Measurements from ENCODE around the gene CCNG1. TPM values are rescaled to one million over a fixed set of nuclear protein-coding genes. Genes with fewer than 3 reads are reported as not detected.

The CCNG1 gene
- total and polyA plus RNA-seq, 8 donors: 55.1 to 222 (median 124) TPM

DNA sequence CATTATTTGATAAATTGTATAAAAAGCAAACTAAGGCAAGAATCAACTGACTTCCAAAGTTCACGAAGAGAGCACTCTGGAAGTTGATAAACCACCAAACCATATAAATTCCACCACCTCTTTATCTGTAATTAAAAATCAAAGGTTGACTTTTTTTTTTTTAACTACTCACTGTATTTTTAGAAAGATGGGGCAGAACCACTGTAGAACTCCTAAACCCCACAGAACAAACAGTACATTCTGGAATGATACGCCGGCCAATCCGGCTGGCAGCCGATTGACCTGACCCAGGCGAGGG is 435 bp upstream of the CCNG1 start:
- H3K4me1 ChIP-seq: peaks cover 19 to 48% (median 42%) of the 10 kb centered on the region in 3 donors
- no peaks in the 10 kb centered on the region for H3K9me3 ChIP-seq
- DNase-seq: no peak
- H3K36me3 ChIP-seq: no peaks in the 10 kb centered on the region
- intact Hi-C loops (cut with DNase I): no loop called here
- no peak for ATAC-seq
- peak overlapping the region in 3 of 4 donors; percentile 68 to 77 (median 73) for H3K4me3 ChIP-seq
- TF ChIP-seq, protein P1, sequence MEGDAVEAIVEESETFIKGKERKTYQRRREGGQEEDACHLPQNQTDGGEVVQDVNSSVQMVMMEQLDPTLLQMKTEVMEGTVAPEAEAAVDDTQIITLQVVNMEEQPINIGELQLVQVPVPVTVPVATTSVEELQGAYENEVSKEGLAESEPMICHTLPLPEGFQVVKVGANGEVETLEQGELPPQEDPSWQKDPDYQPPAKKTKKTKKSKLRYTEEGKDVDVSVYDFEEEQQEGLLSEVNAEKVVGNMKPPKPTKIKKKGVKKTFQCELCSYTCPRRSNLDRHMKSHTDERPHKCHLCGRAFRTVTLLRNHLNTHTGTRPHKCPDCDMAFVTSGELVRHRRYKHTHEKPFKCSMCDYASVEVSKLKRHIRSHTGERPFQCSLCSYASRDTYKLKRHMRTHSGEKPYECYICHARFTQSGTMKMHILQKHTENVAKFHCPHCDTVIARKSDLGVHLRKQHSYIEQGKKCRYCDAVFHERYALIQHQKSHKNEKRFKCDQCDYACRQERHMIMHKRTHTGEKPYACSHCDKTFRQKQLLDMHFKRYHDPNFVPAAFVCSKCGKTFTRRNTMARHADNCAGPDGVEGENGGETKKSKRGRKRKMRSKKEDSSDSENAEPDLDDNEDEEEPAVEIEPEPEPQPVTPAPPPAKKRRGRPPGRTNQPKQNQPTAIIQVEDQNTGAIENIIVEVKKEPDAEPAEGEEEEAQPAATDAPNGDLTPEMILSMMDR (IDR thresholded peaks at IDR 0.05): no peak
- WGBS, 2 donors: 0 to 3% methylated on average over 6 of the region's 6 CpGs
- no peaks in the 10 kb centered on the region for H3K27me3 ChIP-seq
- peak overlapping the region; percentile 71 to 92 (median 89) for H3K27ac ChIP-seq
- FAIRE-seq: peak; percentile 5

DNA sequence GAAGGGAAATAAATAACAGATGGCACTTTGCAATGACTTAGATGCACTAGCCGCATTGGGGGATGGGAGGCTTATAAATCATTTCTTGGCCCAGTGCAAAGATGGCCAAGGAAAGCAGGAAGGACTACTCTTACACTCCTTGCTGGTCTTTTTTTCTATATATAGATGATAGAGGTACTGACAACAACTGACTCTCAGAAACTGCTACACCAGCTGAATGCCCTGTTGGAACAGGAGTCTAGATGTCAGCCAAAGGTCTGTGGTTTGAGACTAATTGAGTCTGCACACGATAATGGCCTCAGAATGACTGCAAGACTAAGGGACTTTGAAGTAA is 1.7 kb downstream of the CCNG1 start:
- no peak overlapping the region for H3K27ac ChIP-seq
- H3K27me3 ChIP-seq: no peaks in the 10 kb centered on the region
- TF ChIP-seq, protein P1 (IDR thresholded peaks at IDR 0.05): no peak
- intact Hi-C loops (cut with DNase I): no loop called here
- peaks cover 0 to 17% (median 12%) of the 10 kb centered on the region in 3 donors for H3K36me3 ChIP-seq
- H3K4me1 ChIP-seq: peaks cover 17 to 44% (median 42%) of the 10 kb centered on the region in 3 donors
- H3K4me3 ChIP-seq: peak overlapping the region in 3 of 4 donors; percentile 68 to 77 (median 73)
- 44 to 49% methylated on average over 2 of the region's 2 CpGs for WGBS, 2 donors
- FAIRE-seq (no peak), ATAC-seq (no peak), DNase-seq (no peak)
- H3K9me3 ChIP-seq: no peaks in the 10 kb centered on the region

DNA sequence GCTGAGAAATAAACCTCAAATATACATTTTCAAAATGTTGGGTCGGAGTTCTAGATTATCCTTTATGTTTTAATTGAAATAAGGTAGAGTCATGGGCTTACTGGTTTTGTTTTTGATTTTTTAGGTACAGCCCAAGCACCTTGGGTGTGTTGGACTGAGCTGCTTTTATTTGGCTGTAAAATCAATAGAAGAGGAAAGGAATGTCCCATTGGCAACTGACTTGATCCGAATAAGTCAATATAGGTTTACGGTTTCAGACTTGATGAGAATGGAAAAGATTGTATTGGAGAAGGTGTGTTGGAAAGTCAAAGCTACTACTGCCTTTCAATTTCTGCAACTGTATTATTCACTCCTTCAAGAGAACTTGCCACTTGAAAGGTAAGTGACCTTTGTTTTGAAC is 3.6 kb downstream of the CCNG1 start:
- H3K36me3 ChIP-seq: peaks cover 0 to 35% (median 15%) of the 10 kb centered on the region in 3 donors
- FAIRE-seq: no peak
- TF ChIP-seq, protein P1 (IDR thresholded peaks at IDR 0.05): no peak
- no peaks in the 10 kb centered on the region for H3K27me3 ChIP-seq
- no peak overlapping the region for H3K4me3 ChIP-seq
- no peak for ATAC-seq
- no peak overlapping the region for H3K27ac ChIP-seq
- no peak for DNase-seq
- intact Hi-C loops (cut with DNase I): no loop called here
- H3K9me3 ChIP-seq: no peaks in the 10 kb centered on the region
- peaks cover 8 to 31% (median 29%) of the 10 kb centered on the region in 3 donors for H3K4me1 ChIP-seq
- 51 to 59% methylated on average over 3 of the region's 3 CpGs for WGBS, 2 donors

DNA sequence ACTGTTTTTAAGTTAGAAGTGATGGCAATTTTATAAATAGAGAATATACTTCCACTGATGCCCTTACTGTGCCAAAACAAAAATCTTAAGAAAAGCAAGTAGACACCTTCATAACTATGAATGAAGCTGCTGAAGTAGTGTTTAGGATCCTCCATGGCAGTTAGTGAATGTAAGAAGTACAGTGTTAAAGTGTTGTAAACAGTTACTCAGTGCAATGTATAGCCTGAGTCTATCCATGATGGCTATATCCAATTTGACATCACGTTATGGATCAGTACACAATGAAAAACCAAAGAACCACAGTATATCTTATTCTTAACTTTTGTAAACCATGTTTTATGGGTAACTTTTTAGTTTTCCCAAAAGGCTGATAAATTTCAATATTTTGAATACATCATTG is 7.1 kb downstream of the CCNG1 start:
- ATAC-seq (no peak), DNase-seq (no peak), FAIRE-seq (no peak)
- TF ChIP-seq, protein P1 (IDR thresholded peaks at IDR 0.05): no peak
- Histone ChIP-seq H3K36me3 (peaks cover 9 to 53% (median 30%) of the 10 kb centered on the region in 3 donors), H3K27me3 (no peaks in the 10 kb centered on the region), H3K27ac (no peak overlapping the region), H3K4me1 (peaks cover 5 to 21% (median 18%) of the 10 kb centered on the region in 3 donors), H3K9me3 (no peaks in the 10 kb centered on the region), H3K4me3 (no peak overlapping the region)
- 89 to 93% methylated on average over 1 of the region's 1 CpG for WGBS, 2 donors
- intact Hi-C loops (cut with DNase I): no loop called here

DNA sequence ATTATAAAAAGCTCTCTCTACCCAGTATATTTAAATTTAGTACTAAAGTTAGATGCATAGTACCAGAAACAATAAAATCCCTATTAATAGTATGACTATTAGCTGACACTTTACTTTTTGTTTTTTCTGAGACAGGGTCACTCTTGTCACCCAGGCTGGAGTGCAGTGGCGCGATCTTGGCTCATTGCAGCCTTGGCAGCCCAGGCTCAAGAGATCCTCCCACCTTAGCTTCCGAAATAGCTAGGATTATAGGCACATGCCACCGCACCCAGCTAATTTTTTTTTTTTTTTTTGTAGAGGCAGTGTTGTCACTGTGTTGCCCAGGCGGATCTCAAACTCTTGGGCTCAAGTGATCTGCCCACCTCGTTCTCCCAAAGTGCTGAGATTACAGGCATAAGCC is 8.0 kb downstream of the CCNG1 start:
- 93 to 97% methylated on average over 6 of the region's 6 CpGs for WGBS, 2 donors

More for the DNA sequence above, 8.0 kb downstream of the CCNG1 start:
- Histone ChIP-seq H3K36me3 (peaks cover 9 to 54% (median 30%) of the 10 kb centered on the region in 3 donors), H3K27ac (no peak overlapping the region), H3K9me3 (no peaks in the 10 kb centered on the region), H3K4me1 (peaks cover 1 to 13% (median 10%) of the 10 kb centered on the region in 3 donors), H3K4me3 (no peak overlapping the region), H3K27me3 (no peaks in the 10 kb centered on the region)
- ATAC-seq (no peak), FAIRE-seq (no peak), DNase-seq (no peak)
- TF ChIP-seq, protein P1 (IDR thresholded peaks at IDR 0.05): no peak
- intact Hi-C loops (cut with DNase I): no loop called here

Data from pancreas (tissue), 10 donors.